Sigmoid colon (tissue), 7 donors: Measurements from ENCODE around the gene TRIM45. TPM values are rescaled to one million over a fixed set of nuclear protein-coding genes. Genes with fewer than 3 reads are reported as not detected.
"Not testable (repeated sequence)": the region's sequence is repeated elsewhere in the genome, so short reads cannot be mapped to it uniquely, and the experiment has no call there.

Source experiments
- DNase-seq: peaks from one replicate; pipeline ENCODE4 v3.0.0-alpha.2; 2019
- H3K27ac ChIP-seq, 4 donors: fragments of 200-600 bp; sonication (generic); one replicate each; pipeline ENCODE4 v1.5.1; 2016 to 2019; ENCODE audit warnings: mild to moderate bottlenecking in 1 of 4
- H3K27me3 ChIP-seq, 3 donors: fragments of 200-600 bp; sonication (generic); one replicate each; pipeline ENCODE4 v1.5.1; 2019; ENCODE audit warnings: mild to moderate bottlenecking in 1 of 3
- H3K36me3 ChIP-seq, 4 donors: fragments of 200-600 bp; sonication (generic); one replicate each; pipeline ENCODE4 v1.5.1; 2016 to 2019
- H3K4me1 ChIP-seq, 4 donors: fragments of 200-600 bp; sonication (generic); one replicate each; pipeline ENCODE4 v1.5.1; 2017 to 2019
- H3K4me3 ChIP-seq, 4 donors: fragments of 200-600 bp; sonication (generic); one replicate each; pipeline ENCODE4 v1.5.1; 2017 to 2019; ENCODE audit warnings: mild to moderate bottlenecking in 2 of 4, moderate library complexity in 1 of 4
- H3K9me3 ChIP-seq, 4 donors: fragments of 200-600 bp in 3 of 4; sonication (generic) in 3 of 4; one replicate each; pipeline versions ENCODE4 v1.5.1 to v1.6.1; 2013 to 2019
- EP300 ChIP-seq, 4 donors: sonication (generic); formaldehyde crosslinking; IDR thresholded peaks; one replicate each; pipeline ENCODE4 v1.6.1; 2017; ENCODE audit warnings: antibody characterized with exemption in 4 of 4
- POLR2A ChIP-seq, 2 donors: fragments of 450-650 bp; IDR thresholded peaks; one replicate each; pipeline ENCODE4 v1.6.1; 2016; ENCODE audit warnings: antibody characterized with exemption in 2 of 2, mild to moderate bottlenecking in 2 of 2, moderate library complexity in 2 of 2
- POLR2AphosphoS5 ChIP-seq, 4 donors: sonication (generic); formaldehyde crosslinking; IDR thresholded peaks; one replicate each; pipeline ENCODE4 v1.6.1; 2017; ENCODE audit warnings: antibody characterized with exemption in 4 of 4
- WGBS, 2 donors: extraction: QIAGEN DNeasy Blood & Tissue Kit; methylation state at CpG; one replicate each; pipeline ENCODE4 v1.1.7; 2013; 5-methylcytosine and 5-hydroxymethylcytosine counted together
- intact Hi-C: fragments of 100-400 bp; cut with DNase I; formaldehyde crosslinking; loops from one replicate; pipeline ENCODE4 v1.15.1; 2023
- polyA plus RNA-seq, 3 donors: library from polyadenylated mRNA; stranded (reverse); fragments of 200-250 nt; gene quantifications; one replicate each; pipeline ENCODE4 v1.2.3, GENCODE V29; 2013
- total RNA-seq, 4 donors: library from RNA; depleted of rRNA; stranded (reverse); fragments of >200 nt; gene quantifications; one replicate each; pipeline ENCODE4 v1.1.0, GENCODE V29; 2016
- TF ChIP-seq, protein P1 (sequence below), 4 experiments: fragments of 450-650 bp in 3 of 4; fragments of 200-600 bp in 1 of 4; IDR thresholded peaks; one replicate each; pipeline ENCODE4 v1.5.1; 2016 to 2019; ENCODE audit warnings: antibody characterized with exemption in 4 of 4, mild to moderate bottlenecking in 3 of 4, moderate library complexity in 2 of 4
- donor health status: healthy with polysubstance abuse.
- donor health status: Bipolar disorder and iron deficiency.
- donor health status: healthy.

The TRIM45 gene
- total and polyA plus RNA-seq, 7 donors, result 0.46 to 9.1 (median 2.1) TPM

DNA sequence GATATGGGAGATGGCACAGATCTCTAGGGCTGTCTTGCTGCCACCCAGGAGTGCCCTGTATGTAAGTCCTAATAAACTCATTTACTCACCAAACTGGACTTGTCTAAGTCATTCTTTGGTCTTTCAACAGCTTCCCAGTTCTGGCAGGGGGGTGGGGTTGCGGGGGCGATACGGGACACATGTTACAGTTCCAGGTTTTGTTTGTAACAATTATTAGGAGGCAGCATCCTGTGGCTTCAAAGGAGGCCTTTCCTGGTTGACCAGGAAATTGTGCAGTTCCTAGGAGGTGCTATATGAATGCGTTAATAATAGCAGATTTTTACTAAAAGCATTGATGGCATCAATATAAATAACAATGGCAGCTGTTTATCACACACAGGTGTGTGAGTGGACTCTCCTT, 42.7 kb upstream of the TRIM45 start:
- Histone ChIP-seq H3K9me3 (no peaks in the 10 kb centered on the region), H3K36me3 (no peaks in the 10 kb centered on the region), H3K27ac (no peak overlapping the region), H3K27me3 (peaks cover 0 to 3% (median 0%) of the 10 kb centered on the region in 3 donors), H3K4me1 (no peaks in the 10 kb centered on the region), H3K4me3 (no peak overlapping the region)
- no peak for DNase-seq
- no peak for TF ChIP-seq POLR2AphosphoS5 (IDR thresholded peaks at IDR 0.05)
- TF ChIP-seq EP300 (IDR thresholded peaks at IDR 0.05), result no peak
- TF ChIP-seq POLR2A (IDR thresholded peaks at IDR 0.05), result no peak
- TF ChIP-seq, protein P1, sequence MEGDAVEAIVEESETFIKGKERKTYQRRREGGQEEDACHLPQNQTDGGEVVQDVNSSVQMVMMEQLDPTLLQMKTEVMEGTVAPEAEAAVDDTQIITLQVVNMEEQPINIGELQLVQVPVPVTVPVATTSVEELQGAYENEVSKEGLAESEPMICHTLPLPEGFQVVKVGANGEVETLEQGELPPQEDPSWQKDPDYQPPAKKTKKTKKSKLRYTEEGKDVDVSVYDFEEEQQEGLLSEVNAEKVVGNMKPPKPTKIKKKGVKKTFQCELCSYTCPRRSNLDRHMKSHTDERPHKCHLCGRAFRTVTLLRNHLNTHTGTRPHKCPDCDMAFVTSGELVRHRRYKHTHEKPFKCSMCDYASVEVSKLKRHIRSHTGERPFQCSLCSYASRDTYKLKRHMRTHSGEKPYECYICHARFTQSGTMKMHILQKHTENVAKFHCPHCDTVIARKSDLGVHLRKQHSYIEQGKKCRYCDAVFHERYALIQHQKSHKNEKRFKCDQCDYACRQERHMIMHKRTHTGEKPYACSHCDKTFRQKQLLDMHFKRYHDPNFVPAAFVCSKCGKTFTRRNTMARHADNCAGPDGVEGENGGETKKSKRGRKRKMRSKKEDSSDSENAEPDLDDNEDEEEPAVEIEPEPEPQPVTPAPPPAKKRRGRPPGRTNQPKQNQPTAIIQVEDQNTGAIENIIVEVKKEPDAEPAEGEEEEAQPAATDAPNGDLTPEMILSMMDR (IDR thresholded peaks at IDR 0.05), result no peak
- intact Hi-C loops, result no loop called here
- WGBS, 2 donors, result 75 to 83% methylated on average over 4 of the region's 4 CpGs

DNA sequence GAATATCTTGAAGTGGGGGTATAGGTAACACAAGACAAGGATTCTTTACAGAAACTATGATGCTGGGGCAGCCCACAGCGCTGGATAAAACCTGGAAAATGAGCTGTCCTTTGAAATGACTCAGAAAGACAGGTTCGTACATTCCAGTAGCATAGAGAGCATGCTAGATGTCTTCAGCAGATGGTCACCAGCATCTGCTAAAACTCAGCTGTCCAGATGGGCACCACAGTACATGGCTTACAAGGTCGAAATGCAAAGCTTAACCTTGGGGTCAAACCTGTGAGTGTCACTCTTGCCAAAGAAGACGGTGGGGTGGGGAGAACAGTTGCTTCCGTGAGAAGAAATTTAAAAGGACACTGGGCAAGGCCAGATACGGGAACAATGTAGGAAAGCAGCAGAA, 41.3 kb upstream of the TRIM45 start:
- Histone ChIP-seq H3K27ac (no peak overlapping the region), H3K4me3 (no peak overlapping the region), H3K27me3 (peaks cover 0 to 3% (median 0%) of the 10 kb centered on the region in 3 donors), H3K4me1 (no peaks in the 10 kb centered on the region), H3K9me3 (no peaks in the 10 kb centered on the region), H3K36me3 (no peaks in the 10 kb centered on the region)
- TF ChIP-seq POLR2A (IDR thresholded peaks at IDR 0.05) (no peak), EP300 (IDR thresholded peaks at IDR 0.05) (no peak), POLR2AphosphoS5 (IDR thresholded peaks at IDR 0.05) (no peak)
- TF ChIP-seq, protein P1 (IDR thresholded peaks at IDR 0.05), result no peak
- DNase-seq, result no peak
- 87 to 90% methylated on average over 6 of the region's 6 CpGs for WGBS, 2 donors
- intact Hi-C loops, result no loop called here

DNA sequence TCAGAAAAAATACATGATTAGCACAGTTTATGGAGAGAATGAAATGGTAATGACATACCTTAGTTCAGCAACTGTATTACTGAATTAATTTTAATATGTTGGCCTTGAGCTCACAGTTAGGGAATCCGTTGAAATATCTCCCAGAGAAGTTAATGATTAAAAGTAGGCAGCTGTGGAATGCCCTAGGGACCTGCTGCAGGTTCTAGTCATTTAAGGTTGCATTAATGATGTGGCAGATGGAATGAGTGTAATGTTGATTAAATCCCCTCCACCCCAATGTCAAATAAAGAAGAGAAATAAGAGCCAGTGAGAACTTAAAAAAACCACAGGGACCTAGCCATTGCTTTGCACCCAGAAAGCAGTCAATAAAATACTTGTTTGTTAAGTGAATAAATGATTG, 40.3 kb upstream of the TRIM45 start:
- 20 to 61% methylated on average over 1 of the region's 1 CpG for WGBS, 2 donors
- Histone ChIP-seq H3K4me1 (no peaks in the 10 kb centered on the region), H3K36me3 (no peaks in the 10 kb centered on the region), H3K9me3 (no peaks in the 10 kb centered on the region), H3K27me3 (peaks cover 0 to 3% (median 0%) of the 10 kb centered on the region in 3 donors), H3K4me3 (no peak overlapping the region), H3K27ac (no peak overlapping the region)
- intact Hi-C loops, result no loop called here
- TF ChIP-seq POLR2AphosphoS5 (IDR thresholded peaks at IDR 0.05) (no peak), POLR2A (IDR thresholded peaks at IDR 0.05) (no peak), EP300 (IDR thresholded peaks at IDR 0.05) (no peak)
- TF ChIP-seq, protein P1 (IDR thresholded peaks at IDR 0.05), result no peak
- no peak for DNase-seq

DNA sequence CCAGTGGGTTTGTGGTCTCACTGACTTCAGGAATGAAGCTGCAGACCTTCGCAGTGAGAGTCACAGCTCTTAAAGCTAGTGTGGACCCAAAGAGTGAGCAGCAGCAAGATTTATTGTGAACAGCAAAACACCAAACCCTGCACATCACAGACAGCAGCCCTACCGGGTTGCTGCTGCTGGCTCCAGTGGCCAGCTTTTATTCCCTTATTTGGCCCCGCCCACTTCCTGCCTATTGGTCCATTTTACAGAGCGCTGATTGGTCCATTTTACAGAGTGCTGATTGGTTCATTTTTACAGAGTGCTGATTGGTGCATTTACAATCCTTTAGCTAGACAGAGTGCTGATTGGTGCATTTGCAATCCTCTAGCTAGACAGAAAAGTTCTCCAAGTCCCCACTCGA, 29.8 kb upstream of the TRIM45 start:
- H3K36me3 ChIP-seq, H3K27me3 ChIP-seq, intact Hi-C loops: not testable (repeated sequence)

DNA sequence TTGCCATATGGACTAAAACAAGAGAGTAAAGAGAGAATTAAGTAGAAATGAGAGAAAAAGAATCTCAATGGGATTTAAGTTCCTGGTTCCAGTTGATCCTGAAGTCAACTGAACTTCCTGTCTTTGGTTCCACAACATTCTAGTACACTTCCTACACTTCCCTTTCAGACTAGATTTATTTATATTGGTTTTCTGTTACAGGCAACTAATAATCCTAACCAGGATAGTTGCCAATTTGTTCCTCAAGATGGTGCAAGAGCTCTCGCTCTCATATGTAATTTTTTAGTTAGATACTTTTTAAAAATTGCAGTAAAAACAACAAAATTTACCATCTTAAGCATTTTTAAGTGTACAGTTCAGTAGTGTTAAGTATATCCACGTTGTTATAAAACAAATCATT, 28.8 kb upstream of the TRIM45 start:
- Histone ChIP-seq H3K27me3 (no peaks in the 10 kb centered on the region), H3K27ac (no peak overlapping the region), H3K4me3 (no peak overlapping the region), H3K4me1 (no peaks in the 10 kb centered on the region), H3K36me3 (no peaks in the 10 kb centered on the region), H3K9me3 (no peaks in the 10 kb centered on the region)
- 70 to 72% methylated on average over 2 of the region's 2 CpGs for WGBS, 2 donors
- intact Hi-C loops, result no loop called here
- TF ChIP-seq, protein P1 (IDR thresholded peaks at IDR 0.05), result no peak
- TF ChIP-seq POLR2A (IDR thresholded peaks at IDR 0.05), result no peak
- TF ChIP-seq EP300 (IDR thresholded peaks at IDR 0.05), result no peak
- TF ChIP-seq POLR2AphosphoS5 (IDR thresholded peaks at IDR 0.05), result no peak
- no peak for DNase-seq

More for the DNA sequence above, 29.8 kb upstream of the TRIM45 start:
- WGBS, 2 donors, result 87 to 91% methylated on average over 5 of the region's 5 CpGs
- not testable (repeated sequence) for H3K27ac ChIP-seq, H3K4me1 ChIP-seq, H3K4me3 ChIP-seq, DNase-seq, H3K9me3 ChIP-seq
